Fibroblast of mammary gland (primary cell): ENCODE data around the gene C1QTNF2.

Experiments
- DNase-seq: peaks from one replicate; pipeline ENCODE4 v3.0.0-alpha.2; 2010; ENCODE audit warnings: low read depth
- H3K4me3 ChIP-seq: 2 replicates; pipeline ENCODE4 v1.5.1; 2011; ENCODE audit warnings: low read depth, mild to moderate bottlenecking, low read length, moderate library complexity; ENCODE audit not compliant: control insufficient read depth
- CTCF ChIP-seq: conservative IDR thresholded peaks from 2 replicates; pipeline ENCODE4 v1.5.1; 2011; ENCODE audit warnings: low read depth, low read length, inconsistent platforms; ENCODE audit not compliant: control insufficient read depth, insufficient read depth

C1QTNF2 gene

GRCh38 chr5:160384681-160385080, 14.3 kb upstream of the C1QTNF2 start:
- TF ChIP-seq CTCF: no peak
- H3K4me3 ChIP-seq: no peak overlapping the region
- no peak for DNase-seq

DNA sequence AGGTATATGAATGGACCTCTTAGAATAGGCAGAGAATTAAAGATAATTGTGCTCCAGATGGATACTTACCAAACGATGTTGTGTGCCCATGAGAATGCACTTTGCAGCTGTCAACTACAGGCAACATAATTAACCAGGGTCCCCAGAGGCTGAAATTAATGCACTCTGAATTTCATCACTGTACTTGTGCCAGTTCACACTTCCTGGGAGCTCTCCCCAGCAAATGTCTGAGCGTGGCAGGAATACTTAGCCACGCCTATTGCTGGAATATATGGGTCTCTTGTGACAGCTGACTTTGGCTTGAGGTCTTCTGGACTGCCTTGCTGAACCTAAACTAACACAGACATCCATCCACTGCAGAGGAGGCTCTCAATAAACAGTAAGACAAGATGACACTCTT, 11.9 kb upstream of the C1QTNF2 start:
- no peak for TF ChIP-seq CTCF

DNA sequence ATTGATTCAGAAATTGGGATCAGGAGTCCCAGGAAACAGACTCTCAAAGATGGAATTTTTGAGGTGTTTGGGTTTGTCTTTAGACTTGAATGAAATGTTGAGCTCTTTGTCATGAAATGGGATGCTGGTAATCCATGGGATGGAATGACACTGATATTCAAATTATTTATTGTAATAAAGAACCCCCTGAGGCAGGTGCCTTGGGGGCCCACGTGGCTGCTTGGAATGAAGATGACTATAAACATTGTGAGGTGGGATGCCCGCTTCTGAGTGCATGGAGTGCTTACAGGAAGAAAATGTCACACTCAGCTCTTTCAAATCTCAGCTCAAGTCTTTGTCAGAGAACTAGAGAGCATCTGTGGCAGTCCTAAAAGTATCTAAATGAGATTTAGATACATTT, 9.6 kb upstream of the C1QTNF2 start:
- no peak for TF ChIP-seq CTCF
- no peak overlapping the region for H3K4me3 ChIP-seq
- no peak for DNase-seq

More for the DNA sequence above, 11.9 kb upstream of the C1QTNF2 start:
- no peak for DNase-seq
- no peak overlapping the region for H3K4me3 ChIP-seq

- no peak for DNase-seq
- no peak for TF ChIP-seq CTCF
- H3K4me3 ChIP-seq: no peak overlapping the region
Observed at GRCh38 chr5:160379511-160379910, 9.1 kb upstream of the C1QTNF2 start.

- no peak for DNase-seq
- no peak overlapping the region for H3K4me3 ChIP-seq
- TF ChIP-seq CTCF: no peak
Observed at GRCh38 chr5:160378330-160378729, 7.9 kb upstream of the C1QTNF2 start.

- DNase-seq: no peak
- no peak overlapping the region for H3K4me3 ChIP-seq
- TF ChIP-seq CTCF: no peak
Observed at GRCh38 chr5:160377651-160378050, 7.2 kb upstream of the C1QTNF2 start.

DNA sequence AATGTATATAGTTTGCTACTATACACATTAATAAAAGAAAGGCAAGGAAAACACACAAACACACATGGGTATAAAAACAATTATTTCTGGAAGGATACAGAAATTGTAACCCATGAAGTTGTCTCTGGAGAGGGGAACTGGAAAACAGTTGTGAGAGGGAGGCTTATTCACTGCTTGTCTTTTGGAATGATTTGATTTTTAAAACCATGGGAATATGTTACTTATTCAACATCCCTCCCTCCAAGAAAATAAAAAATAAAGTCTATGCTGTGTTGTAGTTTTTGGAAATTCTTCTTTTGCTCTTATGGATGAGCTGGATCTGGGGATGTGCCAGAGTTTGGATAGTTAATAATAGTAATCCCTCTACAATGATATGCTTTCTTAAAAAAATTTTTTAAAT, 6.0 kb upstream of the C1QTNF2 start:
- TF ChIP-seq CTCF: no peak
- no peak for DNase-seq
- no peak overlapping the region for H3K4me3 ChIP-seq
